Measurements from ENCODE around the gene LYPD6.

LYPD6 gene

DNA sequence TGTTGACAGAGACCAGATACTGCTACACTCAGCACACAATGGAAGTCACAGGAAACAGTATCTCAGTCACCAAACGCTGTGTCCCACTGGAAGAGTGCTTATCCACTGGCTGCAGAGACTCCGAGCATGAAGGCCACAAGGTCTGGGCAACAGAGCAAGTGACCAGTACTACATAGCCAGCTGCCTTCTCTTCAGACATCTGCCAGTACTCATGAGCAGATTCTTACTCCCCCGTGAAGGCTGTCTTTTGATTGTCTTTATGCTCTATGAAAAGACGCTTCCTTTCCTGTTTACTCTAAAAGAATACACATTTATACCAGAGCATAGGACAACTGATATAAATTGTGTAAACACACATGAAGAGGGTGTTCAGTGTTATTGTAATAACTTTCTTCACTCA lies 138.2 kb downstream of the LYPD6 start:
- ChIA-PET CTCF (no interaction called here), POLR2A (no interaction called here)
- no peak for DNase-seq (ENCODE audit: extremely low spot score)
- TF ChIP-seq ELF4 (IDR thresholded peaks at IDR 0.05) (no peak), SUZ12 (IDR thresholded peaks at IDR 0.05) (no peak), TARDBP (IDR thresholded peaks at IDR 0.05) (no peak), FOXM1 (IDR thresholded peaks at IDR 0.05; ENCODE audit: borderline replicate concordance) (no peak), ZNF384 (IDR thresholded peaks at IDR 0.05) (no peak), FOXA1 (IDR thresholded peaks at IDR 0.05) (no peak), CTBP1 (IDR thresholded peaks at IDR 0.05; ENCODE audit: borderline replicate concordance) (no peak), FOXK2 (IDR thresholded peaks at IDR 0.05) (no peak), BHLHE40 (IDR thresholded peaks at IDR 0.05; ENCODE audit: borderline replicate concordance) (no peak), ARNT (IDR thresholded peaks at IDR 0.05) (no peak), PKNOX1 (IDR thresholded peaks at IDR 0.05) (no peak), NFRKB (IDR thresholded peaks at IDR 0.05) (no peak), L3MBTL2 (conservative IDR thresholded peaks at IDR 0.05) (no peak), LEF1 (IDR thresholded peaks at IDR 0.05; ENCODE audit: borderline replicate concordance) (no peak), SP1 (IDR thresholded peaks at IDR 0.05) (no peak)

DNA sequence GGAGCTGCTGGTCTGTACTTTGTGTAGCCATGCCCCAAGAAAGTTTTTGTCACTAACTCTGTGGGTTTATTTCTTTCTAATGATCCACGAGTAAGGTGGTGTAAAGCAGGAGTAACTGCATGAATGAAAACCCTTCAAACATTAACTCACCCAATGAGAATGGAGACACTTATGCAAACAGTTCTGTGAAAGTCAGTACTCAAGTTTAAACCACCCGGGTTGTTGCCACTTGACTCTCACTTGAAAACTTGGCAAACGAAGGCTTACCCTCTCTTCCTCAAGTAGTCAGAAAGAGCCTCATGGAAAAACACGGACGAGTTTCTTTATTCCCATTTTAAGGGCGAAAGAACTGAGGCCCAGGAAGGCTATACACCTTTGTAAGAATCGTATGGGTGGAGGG lies 139.7 kb downstream of the LYPD6 start:
- POLR2A ChIA-PET: no interaction called here
- TF ChIP-seq ARNT (IDR thresholded peaks at IDR 0.05): no peak
- TF ChIP-seq SUZ12 (IDR thresholded peaks at IDR 0.05): no peak
- TF ChIP-seq TARDBP (IDR thresholded peaks at IDR 0.05): no peak
- TF ChIP-seq ELF4 (IDR thresholded peaks at IDR 0.05): no peak
- TF ChIP-seq SP1 (IDR thresholded peaks at IDR 0.05): no peak
- no peak for TF ChIP-seq L3MBTL2 (conservative IDR thresholded peaks at IDR 0.05)
- no peak for TF ChIP-seq FOXA1 (IDR thresholded peaks at IDR 0.05)
- no peak for TF ChIP-seq NFRKB (IDR thresholded peaks at IDR 0.05)
- TF ChIP-seq FOXK2 (IDR thresholded peaks at IDR 0.05): no peak
- TF ChIP-seq BHLHE40 (IDR thresholded peaks at IDR 0.05; ENCODE audit: borderline replicate concordance): no peak
- no peak for TF ChIP-seq FOXM1 (IDR thresholded peaks at IDR 0.05; ENCODE audit: borderline replicate concordance)
- TF ChIP-seq CTBP1 (IDR thresholded peaks at IDR 0.05; ENCODE audit: borderline replicate concordance): no peak
- TF ChIP-seq LEF1 (IDR thresholded peaks at IDR 0.05; ENCODE audit: borderline replicate concordance): no peak
- TF ChIP-seq PKNOX1 (IDR thresholded peaks at IDR 0.05): no peak
- TF ChIP-seq HDGF (IDR thresholded peaks at IDR 0.05; ENCODE audit: borderline replicate concordance): no peak
- no peak for TF ChIP-seq ZNF384 (IDR thresholded peaks at IDR 0.05)
- no peak for DNase-seq (ENCODE audit: extremely low spot score)
- CTCF ChIA-PET: no interaction called here

GRCh38 chr2:149472413-149472812 lies 142.0 kb downstream of the LYPD6 start:
- no peak for DNase-seq (ENCODE audit: extremely low spot score)
- TF ChIP-seq LEF1 (IDR thresholded peaks at IDR 0.05; ENCODE audit: borderline replicate concordance) (no peak), CTBP1 (IDR thresholded peaks at IDR 0.05; ENCODE audit: borderline replicate concordance) (no peak)
- ChIA-PET POLR2A (no interaction called here), CTCF (no interaction called here)

DNA sequence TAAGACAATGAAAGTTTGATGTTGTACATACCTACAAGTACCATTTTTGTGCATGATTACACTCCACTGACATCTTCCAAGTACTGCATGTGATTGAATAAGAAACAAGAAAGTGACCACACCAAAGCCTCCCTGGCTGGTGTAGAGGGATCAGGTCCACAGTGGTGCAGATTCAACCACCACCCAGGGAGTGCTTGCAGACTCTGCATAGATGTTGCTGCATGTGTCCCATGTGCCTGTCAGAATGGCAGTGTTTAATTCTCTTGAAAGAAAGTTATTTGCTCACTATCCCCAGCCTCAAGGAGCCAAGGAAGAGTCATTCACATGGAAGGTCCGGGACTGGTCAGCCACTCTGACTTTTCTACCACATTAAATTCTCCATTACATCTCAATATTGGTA lies 142.7 kb downstream of the LYPD6 start:
- no peak for DNase-seq (ENCODE audit: extremely low spot score)
- TF ChIP-seq HDGF (IDR thresholded peaks at IDR 0.05; ENCODE audit: borderline replicate concordance) (no peak), FOXM1 (IDR thresholded peaks at IDR 0.05; ENCODE audit: borderline replicate concordance) (no peak)
- ChIA-PET POLR2A (no interaction called here), CTCF (no interaction called here)

GRCh38 chr2:149473521-149473920 lies 143.1 kb downstream of the LYPD6 start:
- no peak for DNase-seq (ENCODE audit: extremely low spot score)
- CTCF ChIA-PET: no interaction called here
- POLR2A ChIA-PET: no interaction called here
- no peak for TF ChIP-seq PKNOX1 (IDR thresholded peaks at IDR 0.05)
- TF ChIP-seq ARNT (IDR thresholded peaks at IDR 0.05): no peak
- no peak for TF ChIP-seq LEF1 (IDR thresholded peaks at IDR 0.05; ENCODE audit: borderline replicate concordance)
- TF ChIP-seq FOXK2 (IDR thresholded peaks at IDR 0.05): no peak
- no peak for TF ChIP-seq HDGF (IDR thresholded peaks at IDR 0.05; ENCODE audit: borderline replicate concordance)
- no peak for TF ChIP-seq FOXA1 (IDR thresholded peaks at IDR 0.05)
- no peak for TF ChIP-seq BHLHE40 (IDR thresholded peaks at IDR 0.05; ENCODE audit: borderline replicate concordance)
- TF ChIP-seq NFRKB (IDR thresholded peaks at IDR 0.05): no peak
- TF ChIP-seq CTBP1 (IDR thresholded peaks at IDR 0.05; ENCODE audit: borderline replicate concordance): no peak
- TF ChIP-seq FOXM1 (IDR thresholded peaks at IDR 0.05; ENCODE audit: borderline replicate concordance): no peak
- no peak for TF ChIP-seq TARDBP (IDR thresholded peaks at IDR 0.05)
- TF ChIP-seq SP1 (IDR thresholded peaks at IDR 0.05): no peak

DNA sequence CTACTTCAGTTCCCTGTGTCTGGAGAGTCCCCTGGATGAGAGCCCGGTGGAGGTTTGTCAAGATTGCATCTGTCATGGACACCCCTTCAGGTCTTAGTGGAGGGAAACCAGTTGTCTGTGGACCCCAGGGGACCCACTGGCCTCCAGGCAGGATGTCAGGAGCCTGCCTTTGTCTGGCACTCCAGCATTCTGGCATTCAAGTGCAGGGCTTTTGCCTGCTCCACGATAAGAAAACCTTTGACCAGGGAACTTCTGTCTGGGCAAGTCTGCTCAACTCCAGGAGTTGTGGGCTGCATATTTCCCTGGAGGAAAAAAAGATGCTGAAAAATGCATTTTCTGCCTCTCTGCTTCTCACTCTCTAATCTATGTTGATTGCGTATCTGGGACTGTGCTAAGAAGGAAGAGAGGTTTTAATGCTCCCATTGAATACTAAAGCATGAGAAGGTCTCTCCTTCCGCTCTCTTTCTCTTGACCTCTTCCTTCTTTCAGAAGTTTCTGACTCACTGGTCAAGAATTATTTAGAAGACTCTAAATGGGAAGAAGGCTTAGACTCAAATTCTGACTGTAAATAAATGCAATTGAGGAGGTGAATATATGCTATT lies 152.7 kb downstream of the LYPD6 start:
- no peak for DNase-seq (ENCODE audit: extremely low spot score)
- CTCF ChIA-PET: no interaction called here
- POLR2A ChIA-PET: no interaction called here
- TF ChIP-seq LEF1 (IDR thresholded peaks at IDR 0.05; ENCODE audit: borderline replicate concordance): no peak
- TF ChIP-seq HDGF (IDR thresholded peaks at IDR 0.05; ENCODE audit: borderline replicate concordance): no peak
- TF ChIP-seq FOXA1 (IDR thresholded peaks at IDR 0.05): no peak
- no peak for TF ChIP-seq NFRKB (IDR thresholded peaks at IDR 0.05)
- no peak for TF ChIP-seq TARDBP (IDR thresholded peaks at IDR 0.05)
- TF ChIP-seq SP1 (IDR thresholded peaks at IDR 0.05): no peak
- no peak for TF ChIP-seq PKNOX1 (IDR thresholded peaks at IDR 0.05)
- TF ChIP-seq ELF4 (IDR thresholded peaks at IDR 0.05): no peak
- no peak for TF ChIP-seq SUZ12 (IDR thresholded peaks at IDR 0.05)
- TF ChIP-seq ARNT (IDR thresholded peaks at IDR 0.05): no peak
- no peak for TF ChIP-seq L3MBTL2 (conservative IDR thresholded peaks at IDR 0.05)
- TF ChIP-seq FOXM1 (IDR thresholded peaks at IDR 0.05; ENCODE audit: borderline replicate concordance): no peak
- TF ChIP-seq BHLHE40 (IDR thresholded peaks at IDR 0.05; ENCODE audit: borderline replicate concordance): no peak
- TF ChIP-seq FOXK2 (IDR thresholded peaks at IDR 0.05): no peak
- TF ChIP-seq CTBP1 (IDR thresholded peaks at IDR 0.05; ENCODE audit: borderline replicate concordance): no peak
- TF ChIP-seq ZNF384 (IDR thresholded peaks at IDR 0.05): no peak

All from HEK293T (cell line).